Measurements from ENCODE around the gene SUPT3H. TPM values are rescaled to one million over a fixed set of nuclear protein-coding genes. Genes with fewer than 3 reads are reported as not detected.

SUPT3H gene
- total and polyA plus RNA-seq, 12 donors: 10.0 to 56.2 (median 16.6) TPM

GRCh38 chr6:44955145-44955544 is 422.6 kb downstream of the SUPT3H start:
- TF ChIP-seq POLR2A (IDR thresholded peaks at IDR 0.05): no peak
- peaks cover 0 to 2% (median 0%) of the 10 kb centered on the region in 3 donors for H3K9me3 ChIP-seq (replicated peaks in 1 of 3)
- 89 to 98% (median 95%) methylated on average over 7 to 11 of the region's 11 CpGs for WGBS, 4 donors
- no peaks in the 10 kb centered on the region for H3K36me3 ChIP-seq (replicated peaks in 1 of 2)
- intact Hi-C loops (cut with DNase I): no loop called here
- no peaks in the 10 kb centered on the region for H3K4me1 ChIP-seq (replicated peaks in 1 of 2)
- no peak overlapping the region for H3K27ac ChIP-seq
- DNase-seq: no peak
- H3K4me3 ChIP-seq: no peak overlapping the region
- no peaks in the 10 kb centered on the region for H3K27me3 ChIP-seq

DNA sequence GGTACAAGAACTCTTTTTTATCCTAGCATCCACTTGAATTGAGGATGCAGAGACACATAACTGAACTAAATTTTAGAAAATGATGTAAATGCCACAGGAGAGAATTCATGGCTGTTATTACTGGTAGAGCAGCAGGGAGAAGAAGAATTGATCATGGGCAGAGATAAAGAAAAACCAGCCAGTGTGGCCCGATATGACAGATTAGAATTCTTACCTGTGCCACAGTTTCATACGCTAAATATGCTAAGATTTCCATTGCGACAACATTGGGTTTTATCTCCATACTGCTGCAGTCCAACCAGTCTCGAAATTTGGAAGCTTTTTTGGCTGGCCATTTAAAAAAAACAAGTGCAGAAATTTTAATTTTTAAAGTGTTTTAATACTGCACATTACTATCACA is 423.5 kb downstream of the SUPT3H start:
- Histone ChIP-seq H3K27me3 (no peaks in the 10 kb centered on the region), H3K4me3 (no peak overlapping the region), H3K4me1 (replicated peaks in 1 of 2) (no peaks in the 10 kb centered on the region), H3K27ac (no peak overlapping the region), H3K36me3 (replicated peaks in 1 of 2) (no peaks in the 10 kb centered on the region), H3K9me3 (replicated peaks in 1 of 3) (peaks cover 0 to 10% (median 0%) of the 10 kb centered on the region in 3 donors)
- no peak for DNase-seq
- intact Hi-C loops (cut with DNase I): no loop called here
- no peak for TF ChIP-seq POLR2A (IDR thresholded peaks at IDR 0.05)
- TF ChIP-seq, protein P1, sequence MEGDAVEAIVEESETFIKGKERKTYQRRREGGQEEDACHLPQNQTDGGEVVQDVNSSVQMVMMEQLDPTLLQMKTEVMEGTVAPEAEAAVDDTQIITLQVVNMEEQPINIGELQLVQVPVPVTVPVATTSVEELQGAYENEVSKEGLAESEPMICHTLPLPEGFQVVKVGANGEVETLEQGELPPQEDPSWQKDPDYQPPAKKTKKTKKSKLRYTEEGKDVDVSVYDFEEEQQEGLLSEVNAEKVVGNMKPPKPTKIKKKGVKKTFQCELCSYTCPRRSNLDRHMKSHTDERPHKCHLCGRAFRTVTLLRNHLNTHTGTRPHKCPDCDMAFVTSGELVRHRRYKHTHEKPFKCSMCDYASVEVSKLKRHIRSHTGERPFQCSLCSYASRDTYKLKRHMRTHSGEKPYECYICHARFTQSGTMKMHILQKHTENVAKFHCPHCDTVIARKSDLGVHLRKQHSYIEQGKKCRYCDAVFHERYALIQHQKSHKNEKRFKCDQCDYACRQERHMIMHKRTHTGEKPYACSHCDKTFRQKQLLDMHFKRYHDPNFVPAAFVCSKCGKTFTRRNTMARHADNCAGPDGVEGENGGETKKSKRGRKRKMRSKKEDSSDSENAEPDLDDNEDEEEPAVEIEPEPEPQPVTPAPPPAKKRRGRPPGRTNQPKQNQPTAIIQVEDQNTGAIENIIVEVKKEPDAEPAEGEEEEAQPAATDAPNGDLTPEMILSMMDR (IDR thresholded peaks at IDR 0.05): no peak
- WGBS, 4 donors: 96 to 98% (median 97%) methylated on average over 4 of the region's 4 CpGs

GRCh38 chr6:44951253-44951747 is 426.4 kb downstream of the SUPT3H start:
- Histone ChIP-seq H3K27ac (no peak overlapping the region), H3K4me3 (no peak overlapping the region), H3K27me3 (no peaks in the 10 kb centered on the region), H3K9me3 (replicated peaks in 1 of 3) (peaks cover 0 to 12% (median 0%) of the 10 kb centered on the region in 3 donors), H3K4me1 (replicated peaks in 1 of 2) (no peaks in the 10 kb centered on the region), H3K36me3 (replicated peaks in 1 of 2) (no peaks in the 10 kb centered on the region)
- intact Hi-C loops (cut with DNase I): no loop called here
- no peak for DNase-seq
- 94 to 100% (median 98%) methylated on average over 2 of the region's 2 CpGs for WGBS, 4 donors
- no peak for TF ChIP-seq POLR2A (IDR thresholded peaks at IDR 0.05)
- TF ChIP-seq, protein P1 (IDR thresholded peaks at IDR 0.05): no peak

DNA sequence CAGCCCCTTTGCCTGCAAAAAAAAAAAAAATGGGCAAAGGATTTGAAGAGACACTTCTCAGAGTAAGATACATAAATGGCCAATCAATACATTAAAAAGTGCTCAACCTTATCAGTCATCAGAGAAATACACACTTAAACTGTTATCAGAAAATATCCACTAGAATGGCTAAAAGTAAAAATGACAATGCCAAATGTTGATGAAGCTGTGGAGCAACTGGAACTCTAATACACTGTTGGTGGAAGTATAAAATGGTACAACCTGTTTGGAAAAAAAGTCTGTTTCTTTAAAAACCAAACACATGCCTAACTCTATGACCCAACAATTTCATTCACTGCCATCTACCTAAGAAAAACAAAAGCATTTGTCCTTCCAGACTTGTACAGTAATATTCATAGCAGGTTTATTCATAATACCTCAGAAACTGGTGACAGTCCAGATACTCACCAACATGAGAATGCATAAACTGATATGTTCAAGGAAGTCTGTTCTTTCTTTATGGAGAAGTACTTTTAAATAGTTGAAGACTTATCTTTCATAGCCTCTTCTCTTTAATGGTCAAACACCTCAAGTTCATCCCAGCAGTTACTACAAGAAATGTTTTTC is 428.0 kb downstream of the SUPT3H start:
- no peak for TF ChIP-seq POLR2A (IDR thresholded peaks at IDR 0.05)
- TF ChIP-seq, protein P1 (IDR thresholded peaks at IDR 0.05): no peak
- no peak overlapping the region for H3K27ac ChIP-seq
- no peak overlapping the region for H3K4me3 ChIP-seq
- no peaks in the 10 kb centered on the region for H3K36me3 ChIP-seq (replicated peaks in 1 of 2)
- no peak for DNase-seq
- H3K4me1 ChIP-seq (replicated peaks in 1 of 2): no peaks in the 10 kb centered on the region
- intact Hi-C loops (cut with DNase I): no loop called here
- peaks cover 0 to 12% (median 0%) of the 10 kb centered on the region in 3 donors for H3K9me3 ChIP-seq (replicated peaks in 1 of 3)
- H3K27me3 ChIP-seq: no peaks in the 10 kb centered on the region

DNA sequence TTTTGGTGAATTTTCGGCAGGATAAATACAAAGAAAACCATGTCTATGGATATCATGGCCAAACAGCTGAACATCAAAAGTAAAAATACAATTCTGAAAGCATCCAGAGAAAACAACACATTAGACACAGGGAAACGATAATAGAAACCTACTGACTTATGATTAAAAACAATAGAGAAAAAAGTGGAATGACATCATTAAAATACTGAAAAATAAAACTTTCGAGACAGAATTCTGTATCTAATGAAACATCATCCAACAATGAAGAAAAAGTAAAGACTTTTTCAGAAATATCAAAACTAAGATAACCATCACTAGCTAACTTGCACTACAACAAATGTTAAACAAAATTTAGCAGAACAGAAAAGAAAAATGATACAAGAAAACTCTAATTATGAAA is 434.2 kb downstream of the SUPT3H start:
- WGBS, 4 donors: 64 to 82% (median 79%) methylated on average over 3 of the region's 3 CpGs
- H3K27ac ChIP-seq: no peak overlapping the region
- H3K4me3 ChIP-seq: no peak overlapping the region
- no peaks in the 10 kb centered on the region for H3K27me3 ChIP-seq
- H3K4me1 ChIP-seq (replicated peaks in 1 of 2): no peaks in the 10 kb centered on the region
- TF ChIP-seq, protein P1 (IDR thresholded peaks at IDR 0.05): no peak
- no peak for TF ChIP-seq POLR2A (IDR thresholded peaks at IDR 0.05)
- DNase-seq: no peak
- no peaks in the 10 kb centered on the region for H3K36me3 ChIP-seq (replicated peaks in 1 of 2)
- H3K9me3 ChIP-seq (replicated peaks in 1 of 3): no peaks in the 10 kb centered on the region
- intact Hi-C loops (cut with DNase I): no loop called here
